Osteoblast (primary cell): Measurements from ENCODE around the gene TUBB. TPM values are rescaled to one million over a fixed set of nuclear protein-coding genes. Genes with fewer than 3 reads are reported as not detected.

ENCODE experiments used
- DNase-seq: peaks from one replicate; pipeline ENCODE4 v3.0.0; 2011; ENCODE audit warnings: low spot score, mixed read lengths; ENCODE audit not compliant: insufficient read length; ENCODE audit errors: missing footprints
- H2AFZ ChIP-seq: 2 replicates; pipeline ENCODE4 v1.6.0; 2011; ENCODE audit warnings: mild to moderate bottlenecking, low read length
- H3K27ac ChIP-seq: 2 replicates; pipeline ENCODE4 v1.5.1; 2011; ENCODE audit warnings: mild to moderate bottlenecking, low read depth, low read length, moderate library complexity
- H3K27me3 ChIP-seq: 2 replicates; pipeline ENCODE4 v1.6.0; 2012; ENCODE audit warnings: mild to moderate bottlenecking, control low read depth, inconsistent platforms, low read length, moderate library complexity; ENCODE audit not compliant: insufficient read depth
- H3K36me3 ChIP-seq: 2 replicates; pipeline ENCODE4 v1.5.1; 2011; ENCODE audit warnings: mild to moderate bottlenecking, low read length, control low read depth, moderate library complexity; ENCODE audit not compliant: insufficient read depth
- H3K4me1 ChIP-seq: 2 replicates; pipeline ENCODE4 v1.5.1; 2011; ENCODE audit warnings: mild to moderate bottlenecking, low read length, control low read depth, moderate library complexity; ENCODE audit not compliant: insufficient read depth
- H3K4me2 ChIP-seq: 2 replicates; pipeline ENCODE4 v1.6.0; 2011; ENCODE audit warnings: mild to moderate bottlenecking, low read length; ENCODE audit not compliant: insufficient read depth
- H3K4me3 ChIP-seq: fragments of 200-600 bp; sonication (generic); 3 replicates; pipeline ENCODE4 v1.5.1; 2012; ENCODE audit warnings: mild to moderate bottlenecking, low read length, inconsistent platforms; ENCODE audit not compliant: insufficient read depth
- H3K79me2 ChIP-seq: 2 replicates; pipeline ENCODE4 v1.6.0; 2012; ENCODE audit warnings: mild to moderate bottlenecking, low read length, control low read depth, inconsistent platforms; ENCODE audit not compliant: insufficient read depth
- H3K9me3 ChIP-seq: 2 replicates; pipeline ENCODE4 v1.5.1; 2011; ENCODE audit warnings: low read depth, low read length, control low read depth
- H4K20me1 ChIP-seq: 2 replicates; pipeline ENCODE4 v1.6.0; 2012; ENCODE audit warnings: mild to moderate bottlenecking, low read length, control low read depth; ENCODE audit not compliant: insufficient read depth
- total RNA-seq: library from RNA; depleted of rRNA; stranded (reverse); fragments of >200 nt; gene quantifications from 2 replicates; pipeline ENCODE4 v1.2.3, GENCODE V29; 2012
- TF ChIP-seq, protein P1 (sequence below): IDR thresholded peaks from 2 replicates; pipeline ENCODE4 v1.5.1; 2011; ENCODE audit warnings: mild to moderate bottlenecking, low read depth, low read length, moderate library complexity; ENCODE audit errors: extremely low read depth

TUBB gene
- total RNA-seq, 1 donor = 509 TPM

DNA sequence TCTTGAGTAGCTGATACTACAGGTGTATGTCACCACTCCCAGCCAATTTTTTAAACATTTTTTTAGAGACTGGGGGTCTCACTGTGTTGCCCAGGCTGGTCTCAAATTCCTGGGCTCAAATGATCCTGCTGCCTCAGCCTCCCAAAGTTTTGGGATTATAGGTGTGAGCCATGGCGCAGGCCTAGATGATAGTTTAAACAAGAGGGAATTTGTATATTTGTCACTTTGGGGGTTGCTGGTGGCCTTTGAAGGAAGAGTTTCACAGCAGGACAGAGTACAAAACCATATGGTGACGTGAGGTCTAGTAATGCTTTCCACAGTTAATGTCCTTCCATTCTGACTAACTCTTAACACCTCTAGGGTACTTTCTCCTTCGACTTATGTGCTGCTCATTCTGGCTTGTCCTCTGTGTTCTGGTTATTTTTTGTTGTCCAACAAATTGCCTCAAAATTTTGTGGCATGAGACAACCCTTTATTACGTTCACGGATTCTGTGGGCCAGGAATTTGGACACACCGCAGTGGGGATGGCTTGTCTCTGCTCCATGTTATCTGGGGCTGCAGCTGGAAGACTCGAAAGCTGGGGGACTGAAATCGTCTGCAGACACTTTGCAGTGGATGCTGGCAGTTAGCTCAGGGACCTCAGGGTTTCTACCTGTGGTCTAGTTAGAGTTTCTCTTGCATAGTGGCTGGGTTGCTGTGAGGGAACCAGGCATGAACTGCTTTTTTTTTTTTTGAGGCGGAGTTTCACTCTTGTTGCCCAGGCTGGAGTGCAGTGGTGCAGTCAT, 47.2 kb downstream of the TUBB start:
- H3K79me2 ChIP-seq = no peaks in the 10 kb centered on the region
- H4K20me1 ChIP-seq = no peaks in the 10 kb centered on the region
- no peak overlapping the region for H2AFZ ChIP-seq
- no peak overlapping the region for H3K4me3 ChIP-seq
- no peak overlapping the region for H3K4me2 ChIP-seq
- H3K27ac ChIP-seq = no peak overlapping the region
- no peak for DNase-seq
- H3K36me3 ChIP-seq = no peaks in the 10 kb centered on the region
- no peaks in the 10 kb centered on the region for H3K27me3 ChIP-seq
- no peaks in the 10 kb centered on the region for H3K9me3 ChIP-seq
- TF ChIP-seq, protein P1, sequence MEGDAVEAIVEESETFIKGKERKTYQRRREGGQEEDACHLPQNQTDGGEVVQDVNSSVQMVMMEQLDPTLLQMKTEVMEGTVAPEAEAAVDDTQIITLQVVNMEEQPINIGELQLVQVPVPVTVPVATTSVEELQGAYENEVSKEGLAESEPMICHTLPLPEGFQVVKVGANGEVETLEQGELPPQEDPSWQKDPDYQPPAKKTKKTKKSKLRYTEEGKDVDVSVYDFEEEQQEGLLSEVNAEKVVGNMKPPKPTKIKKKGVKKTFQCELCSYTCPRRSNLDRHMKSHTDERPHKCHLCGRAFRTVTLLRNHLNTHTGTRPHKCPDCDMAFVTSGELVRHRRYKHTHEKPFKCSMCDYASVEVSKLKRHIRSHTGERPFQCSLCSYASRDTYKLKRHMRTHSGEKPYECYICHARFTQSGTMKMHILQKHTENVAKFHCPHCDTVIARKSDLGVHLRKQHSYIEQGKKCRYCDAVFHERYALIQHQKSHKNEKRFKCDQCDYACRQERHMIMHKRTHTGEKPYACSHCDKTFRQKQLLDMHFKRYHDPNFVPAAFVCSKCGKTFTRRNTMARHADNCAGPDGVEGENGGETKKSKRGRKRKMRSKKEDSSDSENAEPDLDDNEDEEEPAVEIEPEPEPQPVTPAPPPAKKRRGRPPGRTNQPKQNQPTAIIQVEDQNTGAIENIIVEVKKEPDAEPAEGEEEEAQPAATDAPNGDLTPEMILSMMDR = no peak
- peaks cover 39% of the 10 kb centered on the region for H3K4me1 ChIP-seq

DNA sequence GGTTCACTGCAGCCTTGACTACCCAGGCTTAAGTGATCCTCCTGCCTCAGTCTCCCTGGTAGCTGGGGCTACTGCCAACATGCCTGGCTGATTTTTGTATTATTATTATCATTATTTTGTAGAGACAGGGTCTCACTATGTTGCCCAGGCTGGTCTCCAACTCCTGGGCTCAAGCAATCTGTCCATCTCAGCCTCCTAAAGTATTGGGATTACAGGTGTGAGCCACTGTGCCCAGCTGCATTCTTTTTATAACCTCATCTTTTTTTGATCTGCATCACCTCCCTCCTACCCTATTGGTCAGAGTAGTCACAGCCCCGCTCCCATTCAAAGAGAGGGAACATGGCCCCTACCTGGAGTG, 47.8 kb downstream of the TUBB start:
- Histone ChIP-seq H3K27me3 (no peaks in the 10 kb centered on the region), H3K36me3 (no peaks in the 10 kb centered on the region), H2AFZ (no peak overlapping the region), H3K4me2 (no peak overlapping the region), H3K4me1 (peaks cover 39% of the 10 kb centered on the region), H3K4me3 (no peak overlapping the region), H3K79me2 (no peaks in the 10 kb centered on the region), H3K27ac (no peak overlapping the region), H4K20me1 (no peaks in the 10 kb centered on the region), H3K9me3 (no peaks in the 10 kb centered on the region)
- TF ChIP-seq, protein P1 = no peak
- DNase-seq = no peak

DNA sequence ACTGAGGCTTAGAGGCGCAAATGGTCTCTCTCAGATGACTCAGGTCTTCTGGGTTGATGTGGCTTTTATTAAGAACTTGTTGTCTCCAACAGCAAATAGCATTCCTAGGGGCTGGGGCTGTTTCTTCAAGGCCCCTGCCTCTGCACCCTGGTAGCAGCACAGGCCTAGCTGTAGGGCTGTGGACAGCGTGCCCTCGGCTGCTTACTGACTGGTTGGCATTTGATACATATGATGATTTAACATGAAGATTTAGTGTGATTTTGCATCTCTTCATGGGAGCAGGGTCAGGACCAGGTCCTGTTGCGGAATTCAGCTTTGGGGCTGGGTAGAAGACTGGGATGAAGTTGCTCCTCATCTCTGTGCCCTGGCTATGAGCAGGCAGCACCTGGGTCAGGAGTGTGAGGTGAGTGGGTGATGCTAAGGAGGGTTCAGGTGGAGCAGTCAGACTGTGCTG, 48.5 kb downstream of the TUBB start:
- Histone ChIP-seq H3K4me1 (peaks cover 36% of the 10 kb centered on the region), H2AFZ (no peak overlapping the region), H3K4me2 (peak overlapping the region; percentile 74), H3K36me3 (no peaks in the 10 kb centered on the region), H3K27ac (peak overlapping the region; percentile 99), H3K4me3 (no peak overlapping the region), H4K20me1 (no peaks in the 10 kb centered on the region), H3K79me2 (no peaks in the 10 kb centered on the region), H3K9me3 (no peaks in the 10 kb centered on the region), H3K27me3 (no peaks in the 10 kb centered on the region)
- DNase-seq = no peak
- TF ChIP-seq, protein P1 = no peak

DNA sequence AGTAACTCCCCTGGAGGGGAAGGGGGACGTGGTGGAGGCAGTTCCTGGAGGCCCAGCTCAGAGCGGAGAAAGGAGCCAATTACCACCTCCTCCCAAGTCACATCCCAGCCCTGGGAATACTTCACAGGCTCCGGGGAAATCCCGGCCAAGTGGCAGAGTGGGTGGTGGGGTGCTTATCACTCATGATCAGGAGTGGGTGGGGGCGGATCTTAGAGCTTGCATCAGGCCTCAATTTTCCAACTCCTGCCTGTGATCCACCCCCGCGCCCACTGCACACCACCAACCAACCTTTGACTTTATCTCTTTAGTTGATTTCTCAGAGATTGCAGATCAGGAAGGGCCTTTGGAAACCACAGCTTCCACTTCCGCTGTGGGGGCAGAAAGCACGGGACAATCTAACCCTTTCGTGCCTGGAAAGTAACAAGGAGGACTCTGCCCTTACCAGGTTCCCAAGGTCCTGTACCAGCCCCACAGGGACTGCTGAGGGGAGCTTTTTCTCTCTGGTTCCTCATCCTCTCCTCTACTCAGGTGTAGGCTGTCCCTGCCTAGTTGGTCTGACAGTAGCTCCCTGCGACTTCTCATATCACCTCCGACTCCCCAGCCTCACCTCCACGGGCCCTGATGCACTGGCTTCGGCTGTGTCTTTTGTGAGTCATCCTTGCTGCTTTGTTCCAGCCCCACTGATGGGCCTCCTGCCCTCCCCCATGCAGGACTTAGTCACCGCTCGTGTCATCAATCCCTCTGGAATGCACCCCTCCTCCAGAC, 49.1 kb downstream of the TUBB start:
- peak overlapping the region; percentile 39 for H3K4me3 ChIP-seq

More for the DNA sequence above, 49.1 kb downstream of the TUBB start:
- Histone ChIP-seq H3K9me3 (no peaks in the 10 kb centered on the region), H3K79me2 (no peaks in the 10 kb centered on the region), H2AFZ (no peak overlapping the region), H3K4me2 (peak overlapping the region; percentile 74), H3K27ac (peak overlapping the region; percentile 99), H3K36me3 (no peaks in the 10 kb centered on the region), H4K20me1 (no peaks in the 10 kb centered on the region), H3K4me1 (peaks cover 30% of the 10 kb centered on the region), H3K27me3 (no peaks in the 10 kb centered on the region)
- DNase-seq = peak; percentile 95
- TF ChIP-seq, protein P1 = no peak
